Measurements from ENCODE around the gene PSMC3.

Gene PSMC3

DNA sequence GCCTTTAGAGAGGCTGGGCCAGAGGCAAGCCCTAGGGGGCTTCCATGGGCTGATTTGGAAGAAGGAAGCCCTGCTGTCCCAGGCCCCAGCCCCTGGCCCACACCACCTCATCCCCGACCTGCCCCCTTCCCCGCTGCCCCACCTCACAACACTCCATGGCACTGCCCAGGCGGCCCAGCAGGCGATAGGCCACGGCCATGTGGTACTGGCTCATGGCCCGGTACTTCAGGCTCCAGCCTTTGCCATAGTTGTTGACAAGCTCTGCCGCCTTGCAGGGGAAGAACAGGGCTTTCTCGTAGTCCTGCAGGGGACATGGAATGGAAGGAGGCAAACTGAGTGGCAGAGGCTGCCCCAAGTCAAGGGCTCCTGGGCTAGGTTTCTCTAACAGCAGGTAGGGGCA is 16.3 kb upstream of the PSMC3 start:
- H3K27me3 ChIP-seq (ENCODE audit: control insufficient read depth, insufficient read depth, low read length): no peaks in the 10 kb centered on the region
- H3K4me1 ChIP-seq (ENCODE audit: control insufficient read depth, insufficient read depth, low read length): no peaks in the 10 kb centered on the region
- no peaks in the 10 kb centered on the region for H3K36me3 ChIP-seq (ENCODE audit: control insufficient read depth, insufficient read depth, low read length)
- no peak overlapping the region for H3K27ac ChIP-seq (ENCODE audit: low read depth, low read length)
- H3K4me3 ChIP-seq (ENCODE audit: low read depth, low read length): no peak overlapping the region
- no peaks in the 10 kb centered on the region for H3K9me3 ChIP-seq (ENCODE audit: control insufficient read depth, insufficient read depth, low read depth, low read length)
- H3K9ac ChIP-seq (ENCODE audit: low read length): no peak overlapping the region

- H3K27me3 ChIP-seq (ENCODE audit: control insufficient read depth, insufficient read depth, low read length): no peaks in the 10 kb centered on the region
- H3K4me3 ChIP-seq (ENCODE audit: low read depth, low read length): no peak overlapping the region
- H3K4me1 ChIP-seq (ENCODE audit: control insufficient read depth, insufficient read depth, low read length): no peaks in the 10 kb centered on the region
- H3K36me3 ChIP-seq (ENCODE audit: control insufficient read depth, insufficient read depth, low read length): no peaks in the 10 kb centered on the region
- H3K9me3 ChIP-seq (ENCODE audit: control insufficient read depth, insufficient read depth, low read depth, low read length): no peaks in the 10 kb centered on the region
- H3K9ac ChIP-seq (ENCODE audit: low read length): peak overlapping the region; percentile 23
- H3K27ac ChIP-seq (ENCODE audit: low read depth, low read length): no peak overlapping the region
Measured at GRCh38 chr11:47441421-47441820, 15.2 kb upstream of the PSMC3 start.

DNA sequence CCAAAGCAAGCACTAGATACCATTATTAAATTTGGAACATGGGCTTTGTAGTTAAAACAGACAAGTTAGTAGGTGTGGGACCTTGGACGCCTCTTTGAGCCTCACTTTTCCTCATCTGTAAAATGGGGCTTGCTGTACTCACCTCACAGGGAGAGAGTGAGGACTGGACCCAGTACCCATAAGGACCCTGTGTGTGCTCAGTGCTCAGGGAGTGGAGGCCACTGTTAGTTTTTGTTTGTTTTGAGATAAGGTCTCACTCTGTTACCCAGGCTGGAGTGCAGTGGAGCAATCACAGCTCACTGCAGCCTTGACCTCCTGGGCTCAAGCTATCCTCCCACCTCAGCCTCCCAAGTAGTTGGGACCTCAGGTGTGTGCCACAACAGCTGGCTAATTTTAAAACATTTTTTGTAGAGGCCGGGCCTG is 13.8 kb upstream of the PSMC3 start:
- H3K4me3 ChIP-seq (ENCODE audit: low read depth, low read length): no peak overlapping the region
- no peaks in the 10 kb centered on the region for H3K9me3 ChIP-seq (ENCODE audit: control insufficient read depth, insufficient read depth, low read depth, low read length)
- no peaks in the 10 kb centered on the region for H3K36me3 ChIP-seq (ENCODE audit: control insufficient read depth, insufficient read depth, low read length)
- no peak overlapping the region for H3K27ac ChIP-seq (ENCODE audit: low read depth, low read length)
- no peaks in the 10 kb centered on the region for H3K27me3 ChIP-seq (ENCODE audit: control insufficient read depth, insufficient read depth, low read length)
- no peaks in the 10 kb centered on the region for H3K4me1 ChIP-seq (ENCODE audit: control insufficient read depth, insufficient read depth, low read length)
- no peak overlapping the region for H3K9ac ChIP-seq (ENCODE audit: low read length)

DNA sequence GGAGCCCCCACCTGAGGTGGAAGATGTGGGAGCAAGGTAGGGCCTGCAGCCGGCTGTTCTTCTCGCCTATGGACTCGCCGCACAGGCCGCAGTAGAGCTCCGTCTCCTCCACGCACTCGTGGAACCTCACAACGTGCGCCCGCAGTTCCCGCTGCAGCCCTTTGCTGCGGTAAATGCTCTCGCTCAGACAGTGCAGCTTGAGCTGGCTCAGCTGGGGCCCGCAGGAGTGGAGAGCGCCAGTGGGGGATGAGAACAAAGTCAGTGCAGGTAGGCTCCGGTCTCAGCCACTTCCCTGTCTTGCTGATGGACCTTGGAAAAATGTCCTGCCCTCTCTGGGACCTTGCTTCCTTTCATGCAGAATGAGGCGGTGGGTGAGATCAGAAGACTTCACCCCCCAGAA is 12.5 kb upstream of the PSMC3 start:
- Histone ChIP-seq H3K27ac (ENCODE audit: low read depth, low read length) (no peak overlapping the region), H3K4me1 (ENCODE audit: control insufficient read depth, insufficient read depth, low read length) (no peaks in the 10 kb centered on the region), H3K4me3 (ENCODE audit: low read depth, low read length) (no peak overlapping the region), H3K36me3 (ENCODE audit: control insufficient read depth, insufficient read depth, low read length) (no peaks in the 10 kb centered on the region), H3K9me3 (ENCODE audit: control insufficient read depth, insufficient read depth, low read depth, low read length) (no peaks in the 10 kb centered on the region), H3K27me3 (ENCODE audit: control insufficient read depth, insufficient read depth, low read length) (no peaks in the 10 kb centered on the region), H3K9ac (ENCODE audit: low read length) (no peak overlapping the region)

- H3K27ac ChIP-seq (ENCODE audit: low read depth, low read length): no peak overlapping the region
- H3K4me3 ChIP-seq (ENCODE audit: low read depth, low read length): no peak overlapping the region
- H3K9ac ChIP-seq (ENCODE audit: low read length): no peak overlapping the region
Measured at GRCh38 chr11:47437746-47438418, 11.6 kb upstream of the PSMC3 start.

GRCh38 chr11:47437218-47437745 is 11.0 kb upstream of the PSMC3 start:
- no peak overlapping the region for H3K9ac ChIP-seq (ENCODE audit: low read length)
- no peaks in the 10 kb centered on the region for H3K36me3 ChIP-seq (ENCODE audit: control insufficient read depth, insufficient read depth, low read length)
- H3K9me3 ChIP-seq (ENCODE audit: control insufficient read depth, insufficient read depth, low read depth, low read length): no peaks in the 10 kb centered on the region
- no peak overlapping the region for H3K4me3 ChIP-seq (ENCODE audit: low read depth, low read length)
- no peaks in the 10 kb centered on the region for H3K4me1 ChIP-seq (ENCODE audit: control insufficient read depth, insufficient read depth, low read length)
- no peaks in the 10 kb centered on the region for H3K27me3 ChIP-seq (ENCODE audit: control insufficient read depth, insufficient read depth, low read length)
- H3K27ac ChIP-seq (ENCODE audit: low read depth, low read length): no peak overlapping the region

More at GRCh38 chr11:47437746-47438418, 11.6 kb upstream of the PSMC3 start:
- no peaks in the 10 kb centered on the region for H3K27me3 ChIP-seq (ENCODE audit: control insufficient read depth, insufficient read depth, low read length)
- H3K4me1 ChIP-seq (ENCODE audit: control insufficient read depth, insufficient read depth, low read length): no peaks in the 10 kb centered on the region
- H3K9me3 ChIP-seq (ENCODE audit: control insufficient read depth, insufficient read depth, low read depth, low read length): no peaks in the 10 kb centered on the region
- H3K36me3 ChIP-seq (ENCODE audit: control insufficient read depth, insufficient read depth, low read length): no peaks in the 10 kb centered on the region

DNA sequence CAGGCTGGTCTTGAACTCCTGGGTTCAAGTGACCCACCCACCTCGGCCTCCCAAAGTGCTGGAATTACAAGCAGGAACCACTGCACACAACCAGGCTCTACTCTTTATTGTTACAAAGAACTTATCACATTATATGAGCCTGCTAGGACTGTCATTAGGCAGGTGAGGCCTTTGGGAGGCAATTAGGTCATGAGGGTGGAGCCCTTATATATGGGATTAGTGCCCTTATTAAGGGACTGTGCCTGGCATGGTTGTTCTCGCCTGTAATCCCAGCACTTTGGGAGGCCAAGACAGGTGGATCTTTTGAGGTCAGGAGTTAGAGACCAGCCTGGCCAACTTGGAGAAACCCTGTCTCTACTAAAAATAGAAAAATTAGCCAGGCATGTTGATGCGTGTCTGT is 10.5 kb upstream of the PSMC3 start:
- Histone ChIP-seq H3K4me1 (ENCODE audit: control insufficient read depth, insufficient read depth, low read length) (no peaks in the 10 kb centered on the region), H3K4me3 (ENCODE audit: low read depth, low read length) (no peak overlapping the region), H3K27ac (ENCODE audit: low read depth, low read length) (no peak overlapping the region), H3K27me3 (ENCODE audit: control insufficient read depth, insufficient read depth, low read length) (no peaks in the 10 kb centered on the region), H3K9ac (ENCODE audit: low read length) (no peak overlapping the region), H3K9me3 (ENCODE audit: control insufficient read depth, insufficient read depth, low read depth, low read length) (no peaks in the 10 kb centered on the region), H3K36me3 (ENCODE audit: control insufficient read depth, insufficient read depth, low read length) (no peaks in the 10 kb centered on the region)

DNA sequence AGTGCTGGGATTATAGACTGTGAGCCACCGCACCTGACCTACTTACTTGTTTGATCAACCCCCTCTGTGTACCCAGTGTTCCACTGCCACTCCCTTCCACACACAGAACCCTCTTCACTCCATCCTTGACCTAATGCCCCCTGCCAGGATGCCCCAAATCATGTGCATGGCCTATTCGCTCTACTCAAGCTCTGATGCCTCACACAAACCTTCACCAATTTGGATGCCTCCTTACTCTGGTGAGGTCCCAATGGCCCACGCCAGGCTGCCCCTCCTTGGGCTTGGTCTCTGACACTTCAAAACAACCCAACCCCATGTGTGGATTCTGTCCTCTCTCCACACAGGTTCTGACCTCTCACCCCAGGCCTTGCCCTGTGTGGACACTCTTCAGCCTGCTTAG is 9.4 kb upstream of the PSMC3 start:
- Histone ChIP-seq H3K27ac (ENCODE audit: low read depth, low read length) (no peak overlapping the region), H3K4me1 (ENCODE audit: control insufficient read depth, insufficient read depth, low read length) (no peaks in the 10 kb centered on the region), H3K36me3 (ENCODE audit: control insufficient read depth, insufficient read depth, low read length) (no peaks in the 10 kb centered on the region), H3K4me3 (ENCODE audit: low read depth, low read length) (no peak overlapping the region), H3K9ac (ENCODE audit: low read length) (no peak overlapping the region), H3K27me3 (ENCODE audit: control insufficient read depth, insufficient read depth, low read length) (no peaks in the 10 kb centered on the region), H3K9me3 (ENCODE audit: control insufficient read depth, insufficient read depth, low read depth, low read length) (no peaks in the 10 kb centered on the region)

GRCh38 chr11:47434011-47434786 is 8.0 kb upstream of the PSMC3 start:
- Histone ChIP-seq H3K27me3 (ENCODE audit: control insufficient read depth, insufficient read depth, low read length) (no peaks in the 10 kb centered on the region), H3K27ac (ENCODE audit: low read depth, low read length) (no peak overlapping the region), H3K4me3 (ENCODE audit: low read depth, low read length) (no peak overlapping the region), H3K9me3 (ENCODE audit: control insufficient read depth, insufficient read depth, low read depth, low read length) (no peaks in the 10 kb centered on the region), H3K9ac (ENCODE audit: low read length) (no peak overlapping the region), H3K4me1 (ENCODE audit: control insufficient read depth, insufficient read depth, low read length) (no peaks in the 10 kb centered on the region), H3K36me3 (ENCODE audit: control insufficient read depth, insufficient read depth, low read length) (no peaks in the 10 kb centered on the region)

DNA sequence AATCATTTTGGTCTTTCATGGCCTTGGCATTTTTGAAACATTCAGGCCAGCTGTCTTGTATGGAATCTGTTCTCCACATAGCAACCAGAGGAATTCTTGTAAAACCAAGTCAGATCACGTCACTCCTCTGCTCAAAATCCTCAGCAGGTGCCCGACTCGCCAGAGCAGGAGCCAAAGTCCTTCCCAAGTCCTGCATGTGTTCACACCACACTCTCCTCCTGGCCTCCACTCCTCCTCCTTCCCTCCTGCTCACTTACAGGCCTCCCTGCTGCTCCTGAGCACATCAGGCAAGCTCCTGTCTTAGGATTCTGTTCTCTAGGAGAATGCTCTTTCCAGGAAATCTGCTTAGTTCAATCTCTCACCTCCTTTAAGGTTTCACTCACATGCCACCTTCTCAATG is 6.9 kb upstream of the PSMC3 start:
- H3K4me1 ChIP-seq (ENCODE audit: control insufficient read depth, insufficient read depth, low read length): no peaks in the 10 kb centered on the region
- no peak overlapping the region for H3K27ac ChIP-seq (ENCODE audit: low read depth, low read length)
- no peaks in the 10 kb centered on the region for H3K27me3 ChIP-seq (ENCODE audit: control insufficient read depth, insufficient read depth, low read length)
- no peak overlapping the region for H3K9ac ChIP-seq (ENCODE audit: low read length)
- H3K36me3 ChIP-seq (ENCODE audit: control insufficient read depth, insufficient read depth, low read length): no peaks in the 10 kb centered on the region
- no peak overlapping the region for H3K4me3 ChIP-seq (ENCODE audit: low read depth, low read length)
- H3K9me3 ChIP-seq (ENCODE audit: control insufficient read depth, insufficient read depth, low read depth, low read length): no peaks in the 10 kb centered on the region

GRCh38 chr11:47431356-47432083 is 5.3 kb upstream of the PSMC3 start:
- Histone ChIP-seq H3K9me3 (ENCODE audit: control insufficient read depth, insufficient read depth, low read depth, low read length) (no peaks in the 10 kb centered on the region), H3K4me1 (ENCODE audit: control insufficient read depth, insufficient read depth, low read length) (no peaks in the 10 kb centered on the region), H3K4me3 (ENCODE audit: low read depth, low read length) (no peak overlapping the region), H3K9ac (ENCODE audit: low read length) (no peak overlapping the region), H3K27me3 (ENCODE audit: control insufficient read depth, insufficient read depth, low read length) (no peaks in the 10 kb centered on the region), H3K27ac (ENCODE audit: low read depth, low read length) (no peak overlapping the region), H3K36me3 (ENCODE audit: control insufficient read depth, insufficient read depth, low read length) (no peaks in the 10 kb centered on the region)
